GM18520 (cell line): ENCODE measurements around the gene BCL6B.
"Not testable (repeated sequence)": the region's sequence is repeated elsewhere in the genome, so short reads cannot be mapped to it uniquely, and the experiment has no call there.

Source experiments
- ATAC-seq: cut with Tn5 transposase; IDR thresholded peaks from one replicate; pipeline ENCODE4 v1.9.1; 2021; ENCODE audit not compliant: unreplicated experiment

The BCL6B gene

GRCh38 chr17:7026471-7027115 lies 3.7 kb downstream of the BCL6B start:
- no peak for ATAC-seq

GRCh38 chr17:7027335-7027734 lies 4.5 kb downstream of the BCL6B start:
- ATAC-seq: no peak

- no peak for ATAC-seq
Observed at GRCh38 chr17:7029096-7029495, 6.2 kb downstream of the BCL6B start.

GRCh38 chr17:7029659-7030058 lies 6.8 kb downstream of the BCL6B start:
- ATAC-seq: no peak

GRCh38 chr17:7034955-7035590 lies 12.2 kb downstream of the BCL6B start:
- no peak for ATAC-seq

GRCh38 chr17:7035591-7036368 lies 12.9 kb downstream of the BCL6B start, which contains the start of gene SLC16A13:
Gene SLC16A13 (plus strand): TSS chr17:7036015. CDS start chr17:7036383, 368 bp downstream.
- peak; percentile 85 for ATAC-seq

GRCh38 chr17:7038025-7038862 lies 15.4 kb downstream of the BCL6B start:
- no peak for ATAC-seq

GRCh38 chr17:7039832-7040231 lies 17.0 kb downstream of the BCL6B start:
- ATAC-seq: no peak

GRCh38 chr17:7041607-7042500 lies 19.0 kb downstream of the BCL6B start:
- ATAC-seq: no peak

GRCh38 chr17:7042501-7043181 lies 19.8 kb downstream of the BCL6B start:
- ATAC-seq: no peak

GRCh38 chr17:7043182-7043496 lies 20.3 kb downstream of the BCL6B start:
- no peak for ATAC-seq

GRCh38 chr17:7043497-7044198 lies 20.8 kb downstream of the BCL6B start, which contains the start of gene SLC16A11:
Gene SLC16A11 (minus strand): TSS chr17:7044092. CDS start chr17:7043513, 579 bp downstream.
- ATAC-seq: no peak

GRCh38 chr17:7045492-7046126 lies 22.8 kb downstream of the BCL6B start:
- no peak for ATAC-seq

GRCh38 chr17:7046127-7046724 lies 23.4 kb downstream of the BCL6B start:
- no peak for ATAC-seq

GRCh38 chr17:7046725-7047397 lies 24.0 kb downstream of the BCL6B start:
- ATAC-seq: not testable (repeated sequence)

- ATAC-seq: no peak
Observed at GRCh38 chr17:7047566-7047965, 24.7 kb downstream of the BCL6B start.

- ATAC-seq: no peak
Observed at GRCh38 chr17:7048968-7049367, 26.1 kb downstream of the BCL6B start.
